GM21529 (cell line): ENCODE data around the gene SUSD6.

Experiments
- ATAC-seq: cut with Tn5 transposase; IDR thresholded peaks from one replicate; pipeline ENCODE4 v1.9.1; 2021; ENCODE audit not compliant: unreplicated experiment

The SUSD6 gene

DNA sequence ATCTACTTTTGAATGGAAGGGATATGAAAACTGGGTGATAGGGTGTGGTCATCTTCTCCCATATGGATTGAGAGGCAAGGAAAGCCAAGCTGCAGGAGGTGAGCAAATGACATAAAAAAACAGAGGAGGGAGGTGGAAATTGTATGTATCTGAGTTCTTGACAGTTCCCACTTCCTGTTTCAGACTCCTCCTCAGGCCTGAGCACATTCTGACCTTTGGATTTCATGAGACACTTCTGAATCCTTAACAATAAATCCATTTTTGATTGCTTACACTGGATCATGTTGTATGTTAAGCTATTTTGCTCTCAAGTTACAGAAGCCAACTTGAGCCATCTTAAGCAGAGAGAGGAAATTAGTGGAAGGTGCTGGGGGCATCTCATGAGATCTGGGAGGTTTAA is 143.9 kb downstream of the SUSD6 start:
- no peak for ATAC-seq

DNA sequence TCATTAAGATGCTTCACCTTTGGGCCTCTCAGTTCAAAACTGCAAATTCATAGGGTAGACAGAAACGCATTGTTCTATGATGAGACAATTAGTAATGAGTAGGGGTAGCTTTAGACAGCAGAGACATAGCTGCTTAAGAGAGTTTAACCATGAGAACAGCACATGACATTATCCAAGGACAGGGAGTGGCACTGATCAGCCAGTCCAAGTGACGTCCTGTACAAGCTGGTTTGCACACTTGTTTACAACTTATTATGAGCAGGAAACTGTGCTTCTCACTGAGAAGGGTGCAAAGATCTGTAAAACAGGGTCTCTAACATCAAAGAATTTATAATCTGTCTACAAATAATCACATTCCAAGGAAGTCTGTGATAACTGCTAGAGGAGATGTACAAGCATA is 144.4 kb downstream of the SUSD6 start:
- ATAC-seq, result no peak

DNA sequence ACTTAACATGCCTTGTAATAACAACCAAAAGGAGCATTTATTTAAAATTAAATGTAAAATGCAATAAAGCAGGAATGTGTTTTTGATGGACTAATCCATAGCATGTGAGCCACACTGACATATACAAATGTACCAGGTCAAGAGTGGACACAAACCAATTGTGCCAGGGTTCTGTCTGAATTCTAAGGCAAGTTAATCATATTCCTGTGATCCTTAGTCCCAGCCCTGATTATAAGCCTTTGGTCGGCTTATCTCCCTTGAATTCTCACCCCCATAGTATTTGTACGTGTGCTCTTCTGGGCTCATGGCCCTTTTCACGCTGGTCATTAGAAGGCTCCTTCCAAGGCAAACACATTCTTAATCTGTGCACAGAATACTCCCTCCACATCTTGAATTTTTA is 144.9 kb downstream of the SUSD6 start:
- no peak for ATAC-seq

DNA sequence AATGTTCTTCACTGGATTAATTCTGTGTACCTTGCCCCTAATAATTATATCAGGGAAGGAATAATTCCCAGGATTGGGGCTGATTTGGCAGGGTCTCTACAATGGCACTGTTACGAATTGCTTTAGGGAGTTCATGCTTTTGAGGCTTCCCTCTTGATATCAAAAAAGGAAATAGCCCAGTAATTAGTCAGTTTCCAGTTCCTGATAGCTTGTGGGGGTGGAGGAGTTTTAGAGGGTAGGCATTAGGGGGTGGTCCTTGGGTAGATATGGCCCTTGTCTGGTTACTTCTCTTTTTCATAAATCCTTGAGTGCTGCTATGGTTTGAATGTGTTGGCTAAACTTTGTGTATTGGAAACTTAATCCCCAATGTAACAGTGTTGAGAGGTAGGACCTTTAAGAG is 149.4 kb downstream of the SUSD6 start:
- ATAC-seq, result no peak

DNA sequence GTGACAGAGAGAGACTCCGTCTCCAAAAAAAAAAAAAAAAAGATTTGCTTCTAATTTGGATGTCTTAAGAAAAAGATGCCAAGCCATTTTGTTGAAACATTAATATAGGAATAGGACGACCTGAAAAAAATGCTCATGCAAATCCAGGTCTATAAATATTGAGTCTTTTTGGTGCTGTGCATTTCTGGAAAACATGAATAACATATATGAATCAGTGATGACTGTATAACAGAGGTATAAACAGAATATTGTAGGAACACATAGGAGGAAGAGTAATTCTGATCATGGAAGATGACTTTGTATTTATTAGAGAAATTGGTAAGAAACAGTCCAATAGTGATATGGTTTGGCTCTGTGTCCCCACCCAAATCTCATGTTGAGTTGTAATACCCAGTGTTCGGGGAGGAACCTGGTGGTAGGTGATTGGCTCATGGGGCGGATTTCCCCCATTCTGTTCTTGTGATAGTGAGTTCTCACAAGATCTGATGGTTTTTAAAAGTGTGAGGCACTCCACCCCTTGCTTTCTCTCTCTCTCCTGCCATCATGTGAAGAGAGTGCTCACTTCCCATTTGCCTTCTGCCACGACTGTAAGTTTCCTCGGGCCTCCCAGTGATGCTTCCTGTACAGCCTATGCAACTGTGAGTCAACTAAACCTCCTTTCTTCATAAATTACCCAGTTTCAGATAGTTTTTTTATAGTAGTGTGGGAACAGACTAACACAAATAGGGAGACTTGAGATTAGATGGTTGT is 152.5 kb downstream of the SUSD6 start:
- no peak for ATAC-seq
